Measurements from ENCODE around the gene NOC4L.

GRCh38 chr12:132140918-132141841 is 3.1 kb upstream of the NOC4L start:
- TF ChIP-seq CTCF (conservative IDR thresholded peaks at IDR 0.05; ENCODE audit: low read depth, low read length) (no peak), CEBPB (IDR thresholded peaks at IDR 0.05; ENCODE audit: low read depth, low read length) (no peak), MXI1 (IDR thresholded peaks at IDR 0.05; ENCODE audit: borderline replicate concordance, low read depth, low read length) (no peak), NFE2L2 (IDR thresholded peaks at IDR 0.05; ENCODE audit: low read depth, low read length) (no peak), POLR2A (IDR thresholded peaks at IDR 0.05; ENCODE audit: low read depth, low read length) (no peak), CHD1 (IDR thresholded peaks at IDR 0.05; ENCODE audit: low read depth, low read length) (no peak), RCOR1 (IDR thresholded peaks at IDR 0.05; ENCODE audit: insufficient replicate concordance, low read length) (no peak), RFX5 (IDR thresholded peaks at IDR 0.05; ENCODE audit: low read depth, low read length) (no peak), MAZ (IDR thresholded peaks at IDR 0.05; ENCODE audit: borderline replicate concordance, low read depth, low read length) (no peak), SMC3 (IDR thresholded peaks at IDR 0.05; ENCODE audit: low read depth, low read length) (no peak), RAD21 (IDR thresholded peaks at IDR 0.05; ENCODE audit: low read length) (no peak), USF2 (IDR thresholded peaks at IDR 0.05; ENCODE audit: low read depth, low read length) (no peak), FOS (IDR thresholded peaks at IDR 0.05; ENCODE audit: low read depth, low read length) (no peak)
